ENCODE measurements around the gene SEMA7A. TPM values are rescaled to one million over a fixed set of nuclear protein-coding genes. Genes with fewer than 3 reads are reported as not detected.

SEMA7A gene
- total and polyA plus RNA-seq, 2 of the 4 experiments (the other 2 are of a cell fraction): 30.5 to 87.3 TPM

DNA sequence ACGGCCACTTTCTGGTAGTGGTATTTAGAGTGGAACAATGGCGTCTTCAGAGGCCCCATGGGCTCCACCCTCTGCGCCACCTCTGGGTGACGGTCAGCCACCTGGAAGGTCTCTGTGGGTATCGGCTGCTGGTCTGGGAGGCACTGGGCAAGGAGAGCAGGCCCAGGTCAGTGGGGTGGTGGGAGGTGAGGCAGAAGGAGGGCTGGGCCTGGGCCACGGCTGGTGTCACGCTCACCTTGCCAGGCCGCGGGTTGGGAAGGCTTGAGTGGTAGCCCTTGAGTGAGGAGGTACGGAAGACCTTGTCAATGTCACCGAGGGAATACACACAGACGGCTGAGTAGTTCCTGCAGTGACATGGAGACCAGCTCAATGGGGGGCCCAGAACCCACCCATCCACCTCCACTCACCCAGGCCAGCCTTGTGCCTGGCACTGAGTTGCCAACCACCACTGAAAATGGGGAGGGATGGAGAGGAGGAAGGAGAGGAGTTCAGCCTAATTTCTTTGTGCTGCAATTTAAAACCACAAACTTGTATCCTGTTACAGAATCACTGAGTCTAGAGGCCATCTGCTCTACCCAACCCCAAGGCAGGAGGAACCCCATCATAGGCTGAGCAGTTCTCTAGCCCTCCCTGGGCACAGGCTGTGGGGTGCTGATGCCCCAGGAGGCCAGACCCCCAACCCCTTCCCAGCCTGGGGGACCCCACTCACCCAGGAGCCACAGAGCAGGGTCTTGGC, 19.0 kb downstream of the SEMA7A start:
- H3K23ac ChIP-seq (ENCODE audit: low read depth, low read length): no peak overlapping the region
- no peak for ATAC-seq (ENCODE audit: low read depth)

More for the DNA sequence above, 19.0 kb downstream of the SEMA7A start:
- H3K79me1 ChIP-seq (ENCODE audit: low read depth in 1 of 2, low read length in 2 of 2): peaks cover 22 to 59% of the 10 kb centered on the region in 2 experiments
- no peak overlapping the region for H4K8ac ChIP-seq (ENCODE audit: low read depth in 2 of 2, low read length in 2 of 2)
- TF ChIP-seq, protein P1, sequence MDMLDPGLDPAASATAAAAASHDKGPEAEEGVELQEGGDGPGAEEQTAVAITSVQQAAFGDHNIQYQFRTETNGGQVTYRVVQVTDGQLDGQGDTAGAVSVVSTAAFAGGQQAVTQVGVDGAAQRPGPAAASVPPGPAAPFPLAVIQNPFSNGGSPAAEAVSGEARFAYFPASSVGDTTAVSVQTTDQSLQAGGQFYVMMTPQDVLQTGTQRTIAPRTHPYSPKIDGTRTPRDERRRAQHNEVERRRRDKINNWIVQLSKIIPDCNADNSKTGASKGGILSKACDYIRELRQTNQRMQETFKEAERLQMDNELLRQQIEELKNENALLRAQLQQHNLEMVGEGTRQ (IDR thresholded peaks at IDR 0.05; ENCODE audit: low read depth, low read length): no peak
- TF ChIP-seq NFE2L2 (IDR thresholded peaks at IDR 0.05; ENCODE audit: low read depth, low read length): no peak
- no peak for TF ChIP-seq BHLHE40 (IDR thresholded peaks at IDR 0.05; ENCODE audit: low read depth, low read length)
- no peak for TF ChIP-seq MAZ (IDR thresholded peaks at IDR 0.05; ENCODE audit: borderline replicate concordance, low read depth, low read length)
- TF ChIP-seq RAD21 (IDR thresholded peaks at IDR 0.05; ENCODE audit: low read length): no peak
- TF ChIP-seq CHD1 (IDR thresholded peaks at IDR 0.05; ENCODE audit: low read depth, low read length): no peak
- no peak for TF ChIP-seq POLR2A (IDR thresholded peaks at IDR 0.05; ENCODE audit: low read depth, low read length)
- no peak for TF ChIP-seq CEBPB (IDR thresholded peaks at IDR 0.05; ENCODE audit: low read depth, low read length)
- TF ChIP-seq MAFK (IDR thresholded peaks at IDR 0.05; ENCODE audit: low read depth, low read length): no peak
- TF ChIP-seq SMC3 (IDR thresholded peaks at IDR 0.05; ENCODE audit: low read depth, low read length): no peak
- TF ChIP-seq RCOR1 (IDR thresholded peaks at IDR 0.05; ENCODE audit: insufficient replicate concordance, low read length): no peak
- H2AK9ac ChIP-seq (replicated peaks; ENCODE audit: low read depth, low read length, poor library complexity): peak overlapping the region; percentile 37
- H3K9ac ChIP-seq (ENCODE audit: low read depth, low read length): no peak overlapping the region
- no peak overlapping the region for H2BK20ac ChIP-seq (ENCODE audit: low read depth, low read length)
- H3K4me3 ChIP-seq (ENCODE audit: insufficient read depth, low read depth, low read length): no peak overlapping the region
- H3K18ac ChIP-seq (ENCODE audit: low read depth, low read length): no peak overlapping the region
- no peaks in the 10 kb centered on the region for H3K9me3 ChIP-seq (ENCODE audit: control insufficient read depth, insufficient read depth, low read length)
- H3K4me1 ChIP-seq (ENCODE audit: control insufficient read depth, insufficient read depth, low read length): peaks cover 8% of the 10 kb centered on the region
- WGBS, 2 experiments (ENCODE audit: extremely low coverage in 2 of 2, insufficient read length in 1 of 2): no CpG with 5 or more reads among the region's 12 CpGs
- no peak for DNase-seq
- peaks cover 10% of the 10 kb centered on the region for H3K36me3 ChIP-seq (ENCODE audit: control insufficient read depth, insufficient read depth, low read length)
- no peak overlapping the region for H3K4ac ChIP-seq (ENCODE audit: low read depth, low read length)
- H3K9me1 ChIP-seq (ENCODE audit: insufficient read depth, low read length): peaks cover 14% of the 10 kb centered on the region
- H3K4me2 ChIP-seq (ENCODE audit: low read depth, low read length): no peak overlapping the region
- no peak overlapping the region for H2BK15ac ChIP-seq (ENCODE audit: low read depth, low read length)
- no peak overlapping the region for H4K5ac ChIP-seq (ENCODE audit: low read depth, low read length)
- H2AFZ ChIP-seq (replicated peaks; ENCODE audit: low read length, poor library complexity): peak overlapping the region; percentile 14
- H3K14ac ChIP-seq (replicated peaks; ENCODE audit: low read depth, low read length): no peak overlapping the region
- dilution Hi-C loops (cut with HindIII; ENCODE audit: low sequenced_read_pairs, unreplicated experiment) (no loop called here), intact Hi-C loops (cut with micrococcal nuclease) (no loop called here), in situ Hi-C loops (cut with MboI; ENCODE audit: low sequenced_read_pairs) (no loop called here)
- no peak overlapping the region for H2BK120ac ChIP-seq (ENCODE audit: low read depth, low read length)
- H2AK5ac ChIP-seq (ENCODE audit: low read depth, low read length): no peak overlapping the region
- no TSS peak for BruUV-seq (replicated peaks)
- H3K56ac ChIP-seq (ENCODE audit: extremely low read depth, insufficient read depth, low read length): no peak overlapping the region
- ChIA-PET CTCF (no interaction called here), POLR2A (ENCODE audit: unreplicated experiment) (no interaction called here)
- H3K27me3 ChIP-seq (ENCODE audit: control insufficient read depth, insufficient read depth, low read length): no peaks in the 10 kb centered on the region
- no peak overlapping the region for H3K27ac ChIP-seq (ENCODE audit: insufficient read depth, low read length)
- H4K91ac ChIP-seq (ENCODE audit: insufficient read depth, low read depth, low read length): no peak overlapping the region
- H2BK5ac ChIP-seq (ENCODE audit: low read depth, low read length, poor library complexity, severe bottlenecking): peak overlapping the region; percentile 30
- H4K20me1 ChIP-seq (ENCODE audit: insufficient read depth, low read length): no peaks in the 10 kb centered on the region
